Mesendoderm (in vitro differentiated cells): ENCODE data around the gene FUT1.

Experiments
- DNase-seq: peaks from one replicate; pipeline ENCODE4 v3.0.0; 2013
- H2AK5ac ChIP-seq: 2 replicates; pipeline ENCODE4 v1.6.1; 2013; ENCODE audit warnings: low read length, inconsistent platforms
- H2BK120ac ChIP-seq: 2 replicates; pipeline ENCODE4 v1.6.1; 2013; ENCODE audit warnings: low read depth, mild to moderate bottlenecking, low read length, moderate library complexity, mixed read lengths
- H2BK15ac ChIP-seq: replicated peaks from 2 replicates; pipeline ENCODE4 v1.6.1; 2013; ENCODE audit warnings: low read depth, mild to moderate bottlenecking, moderate library complexity
- H2BK5ac ChIP-seq: 2 replicates; pipeline ENCODE4 v1.6.1; 2013; ENCODE audit warnings: low read length, inconsistent platforms
- H3K18ac ChIP-seq: 2 replicates; pipeline ENCODE4 v1.6.1; 2013; ENCODE audit warnings: mild to moderate bottlenecking, low read length, mixed read lengths
- H3K23ac ChIP-seq: one replicate; pipeline ENCODE4 v1.6.1; 2013; ENCODE audit warnings: low read length
- H3K27ac ChIP-seq: 2 replicates; pipeline ENCODE4 v1.5.1; 2013; ENCODE audit warnings: low read depth, mild to moderate bottlenecking, inconsistent platforms, low read length, moderate library complexity
- H3K27me3 ChIP-seq: 2 replicates; pipeline ENCODE4 v1.6.1; 2013; ENCODE audit warnings: low read length, control low read depth, mild to moderate bottlenecking, inconsistent platforms; ENCODE audit not compliant: insufficient read depth, poor library complexity
- H3K36me3 ChIP-seq: 2 replicates; pipeline ENCODE4 v1.6.1; 2013; ENCODE audit warnings: low read length, inconsistent platforms; ENCODE audit not compliant: control insufficient read depth, insufficient read depth
- H3K4ac ChIP-seq: one replicate; pipeline ENCODE4 v1.6.1; 2013; ENCODE audit warnings: low read depth, mild to moderate bottlenecking, low read length, moderate library complexity
- H3K4me1 ChIP-seq: 2 replicates; pipeline ENCODE4 v1.6.1; 2013; ENCODE audit warnings: low read depth, low read length, inconsistent platforms; ENCODE audit not compliant: control insufficient read depth
- H3K4me2 ChIP-seq: 2 replicates; pipeline ENCODE4 v1.6.1; 2013; ENCODE audit warnings: low read length
- H3K4me3 ChIP-seq: 2 replicates; pipeline ENCODE4 v1.5.1; 2013; ENCODE audit warnings: mild to moderate bottlenecking, low read length
- H3K56ac ChIP-seq: one replicate; pipeline ENCODE4 v1.6.1; 2013; ENCODE audit warnings: low read length
- H3K79me1 ChIP-seq: 2 replicates; pipeline ENCODE4 v1.6.1; 2013; ENCODE audit warnings: low read length, inconsistent platforms
- H3K79me2 ChIP-seq: 2 replicates; pipeline ENCODE4 v1.6.1; 2013; ENCODE audit warnings: mild to moderate bottlenecking, low read length; ENCODE audit not compliant: control insufficient read depth, insufficient read depth
- H3K9ac ChIP-seq: 2 replicates; pipeline ENCODE4 v1.6.1; 2013; ENCODE audit warnings: low read length, inconsistent platforms
- H4K5ac ChIP-seq: one replicate; pipeline ENCODE4 v1.6.1; 2013; ENCODE audit warnings: low read length
- H4K8ac ChIP-seq: one replicate; pipeline ENCODE4 v1.6.1; 2013; ENCODE audit warnings: low read depth, mild to moderate bottlenecking, control low read depth, low read length, moderate library complexity
- WGBS: extraction: QIAGEN DNeasy Blood & Tissue Kit; methylation state at CpG from one replicate; pipeline ENCODE4 v1.1.7; 2013; ENCODE audit warnings: low lambda C conversion rate, missing lambda C conversion rate; ENCODE audit not compliant: insufficient coverage; ENCODE audit errors: extremely low coverage; 5-methylcytosine and 5-hydroxymethylcytosine counted together

The FUT1 gene

GRCh38 chr19:48784527-48784926 lies 32.1 kb upstream of the FUT1 start:
- Histone ChIP-seq H3K4me1 (no peaks in the 10 kb centered on the region), H3K27me3 (no peaks in the 10 kb centered on the region), H3K27ac (no peak overlapping the region), H3K56ac (no peak overlapping the region), H3K36me3 (no peaks in the 10 kb centered on the region), H3K9ac (no peak overlapping the region), H3K79me2 (no peaks in the 10 kb centered on the region), H4K5ac (no peak overlapping the region), H3K18ac (no peak overlapping the region), H2BK120ac (no peak overlapping the region), H3K79me1 (no peaks in the 10 kb centered on the region), H3K4me2 (no peak overlapping the region), H2AK5ac (no peak overlapping the region), H3K4me3 (no peak overlapping the region), H3K4ac (no peak overlapping the region), H4K8ac (no peak overlapping the region), H3K23ac (no peak overlapping the region), H2BK5ac (no peak overlapping the region), H2BK15ac (no peak overlapping the region)
- DNase-seq, result no peak
- no CpG with 5 or more reads among the region's 5 CpGs for WGBS

DNA sequence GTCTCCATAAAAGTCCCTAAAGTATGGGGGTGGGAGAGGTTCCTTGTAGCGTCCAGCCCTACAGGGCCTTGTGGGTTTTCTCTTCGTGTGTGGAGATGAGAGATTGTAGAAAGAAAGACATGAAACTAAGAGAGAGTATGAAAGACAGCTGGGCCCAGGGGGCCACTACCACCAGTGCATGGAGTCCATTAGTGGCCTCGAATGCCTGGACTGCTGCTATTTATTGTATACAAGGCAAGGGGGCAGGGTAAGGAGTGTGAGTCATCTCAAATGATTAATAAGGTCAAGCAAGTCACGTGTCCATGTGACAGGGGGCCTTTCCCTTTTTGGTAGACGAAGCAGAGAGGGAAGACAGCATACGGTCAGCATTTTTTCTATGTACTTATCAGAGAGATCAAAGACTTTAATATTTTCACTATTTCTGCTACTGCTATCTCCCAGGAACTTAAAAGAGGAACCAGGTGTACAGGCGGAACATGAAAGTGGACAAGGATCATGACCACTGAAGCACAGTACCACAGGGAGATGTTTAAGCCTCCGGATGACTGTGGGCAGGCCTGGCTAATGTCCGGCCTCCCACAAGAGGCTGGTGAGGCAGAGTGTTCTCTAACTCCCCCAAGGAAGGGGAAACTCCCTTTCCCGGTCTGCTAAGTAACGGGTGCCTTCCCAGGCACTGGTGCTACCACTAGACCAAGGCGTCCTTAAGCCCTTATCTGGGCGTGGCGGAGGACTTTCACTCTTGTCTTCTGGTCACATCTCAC lies 28.4 kb upstream of the FUT1 start:
- no peak overlapping the region for H4K5ac ChIP-seq
- H3K79me1 ChIP-seq, result no peaks in the 10 kb centered on the region
- no CpG with 5 or more reads among the region's 14 CpGs for WGBS
- no peak overlapping the region for H3K9ac ChIP-seq
- H3K27ac ChIP-seq, result no peak overlapping the region
- H3K27me3 ChIP-seq, result no peaks in the 10 kb centered on the region
- H2BK15ac ChIP-seq, result no peak overlapping the region
- no peaks in the 10 kb centered on the region for H3K4me1 ChIP-seq
- H3K23ac ChIP-seq, result no peak overlapping the region
- H2BK120ac ChIP-seq, result no peak overlapping the region
- H2AK5ac ChIP-seq, result no peak overlapping the region
- no peak overlapping the region for H3K4me3 ChIP-seq
- H3K36me3 ChIP-seq, result no peaks in the 10 kb centered on the region
- no peak for DNase-seq
- no peak overlapping the region for H4K8ac ChIP-seq
- no peak overlapping the region for H2BK5ac ChIP-seq
- H3K79me2 ChIP-seq, result no peaks in the 10 kb centered on the region
- no peak overlapping the region for H3K18ac ChIP-seq
- H3K4me2 ChIP-seq, result no peak overlapping the region
- H3K56ac ChIP-seq, result no peak overlapping the region
- H3K4ac ChIP-seq, result no peak overlapping the region

DNA sequence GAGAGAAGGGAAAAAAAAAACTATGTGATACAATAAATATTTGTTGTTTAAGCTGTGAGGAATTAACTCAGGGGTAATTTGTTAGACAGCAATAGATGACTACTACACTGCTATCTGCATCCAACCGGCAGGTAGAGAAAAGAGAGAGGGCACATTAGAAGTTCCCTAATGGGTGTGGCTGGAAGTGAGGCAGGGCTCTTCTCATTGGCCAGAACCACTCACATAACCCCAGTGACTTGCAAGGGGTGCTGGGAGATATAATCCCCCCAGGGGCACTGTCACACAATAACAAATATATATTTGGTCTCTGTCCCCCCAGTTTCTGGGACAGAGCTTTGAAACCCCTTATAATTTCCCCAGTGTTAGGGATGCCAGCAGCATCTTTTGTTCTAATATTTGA lies 27.2 kb upstream of the FUT1 start:
- Histone ChIP-seq H3K9ac (no peak overlapping the region), H3K4ac (no peak overlapping the region), H3K23ac (no peak overlapping the region), H2BK120ac (no peak overlapping the region), H3K18ac (no peak overlapping the region), H2AK5ac (no peak overlapping the region), H3K56ac (no peak overlapping the region), H3K27ac (no peak overlapping the region), H3K4me1 (no peaks in the 10 kb centered on the region), H3K79me2 (no peaks in the 10 kb centered on the region), H2BK15ac (no peak overlapping the region), H3K4me2 (no peak overlapping the region), H4K5ac (no peak overlapping the region), H3K27me3 (no peaks in the 10 kb centered on the region), H3K79me1 (no peaks in the 10 kb centered on the region), H3K36me3 (no peaks in the 10 kb centered on the region), H2BK5ac (no peak overlapping the region), H3K4me3 (no peak overlapping the region), H4K8ac (no peak overlapping the region)
- no peak for DNase-seq
- no CpG with 5 or more reads among the region's 1 CpG for WGBS

DNA sequence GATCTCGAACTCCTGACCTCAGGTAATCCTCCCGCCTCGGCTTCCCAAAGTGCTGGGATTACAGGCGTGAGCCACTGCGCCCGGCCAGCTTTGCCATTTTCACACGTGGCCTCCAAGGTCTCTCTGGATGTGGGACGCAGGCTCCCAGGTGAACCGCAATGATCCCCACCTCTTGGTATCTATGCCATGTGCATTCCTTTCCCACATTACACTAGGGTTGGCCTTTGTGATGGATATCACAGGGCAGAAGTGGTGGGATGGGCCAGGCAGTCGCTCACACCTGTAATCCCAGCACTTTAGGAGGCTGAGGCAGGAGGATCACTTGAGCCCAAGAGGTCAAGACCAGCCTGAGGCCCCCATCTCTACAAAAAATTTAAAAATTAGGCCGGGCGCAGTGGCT lies 25.3 kb upstream of the FUT1 start:
- Histone ChIP-seq H2BK5ac (no peak overlapping the region), H3K27me3 (no peaks in the 10 kb centered on the region), H4K8ac (no peak overlapping the region), H3K18ac (no peak overlapping the region), H3K4me3 (no peak overlapping the region), H2BK15ac (no peak overlapping the region), H3K23ac (no peak overlapping the region), H3K4me2 (no peak overlapping the region), H3K4me1 (no peaks in the 10 kb centered on the region), H3K27ac (no peak overlapping the region), H3K56ac (no peak overlapping the region), H3K4ac (no peak overlapping the region), H3K9ac (no peak overlapping the region), H2BK120ac (no peak overlapping the region), H4K5ac (no peak overlapping the region), H3K36me3 (no peaks in the 10 kb centered on the region), H3K79me1 (no peaks in the 10 kb centered on the region), H2AK5ac (no peak overlapping the region), H3K79me2 (no peaks in the 10 kb centered on the region)
- WGBS, result no CpG with 5 or more reads among the region's 12 CpGs
- peak; percentile 29 for DNase-seq

GRCh38 chr19:48777139-48777538 lies 24.7 kb upstream of the FUT1 start:
- no CpG with 5 or more reads among the region's 5 CpGs for WGBS
- Histone ChIP-seq H2BK5ac (no peak overlapping the region), H3K9ac (no peak overlapping the region), H3K27ac (no peak overlapping the region), H3K27me3 (no peaks in the 10 kb centered on the region), H3K56ac (no peak overlapping the region), H3K4ac (no peak overlapping the region), H3K36me3 (no peaks in the 10 kb centered on the region), H3K4me1 (no peaks in the 10 kb centered on the region), H4K5ac (no peak overlapping the region), H4K8ac (no peak overlapping the region), H3K79me2 (no peaks in the 10 kb centered on the region), H3K18ac (no peak overlapping the region), H2BK15ac (no peak overlapping the region), H3K4me3 (no peak overlapping the region), H3K4me2 (no peak overlapping the region), H2BK120ac (no peak overlapping the region), H3K79me1 (no peaks in the 10 kb centered on the region), H2AK5ac (no peak overlapping the region), H3K23ac (no peak overlapping the region)
- no peak for DNase-seq

- H2AK5ac ChIP-seq, result no peak overlapping the region
These were observed 20.1 kb upstream of the FUT1 start for GRCh38 chr19:48772503-48772953.

More at GRCh38 chr19:48772503-48772953, 20.1 kb upstream of the FUT1 start:
- WGBS, result no CpG with 5 or more reads among the region's 13 CpGs
- no peak overlapping the region for H3K18ac ChIP-seq
- H3K27me3 ChIP-seq, result no peaks in the 10 kb centered on the region
- no peak overlapping the region for H3K56ac ChIP-seq
- no peak overlapping the region for H2BK5ac ChIP-seq
- no peak for DNase-seq
- H4K5ac ChIP-seq, result no peak overlapping the region
- H4K8ac ChIP-seq, result no peak overlapping the region
- no peaks in the 10 kb centered on the region for H3K36me3 ChIP-seq
- H3K9ac ChIP-seq, result no peak overlapping the region
- no peak overlapping the region for H3K4me2 ChIP-seq
- H3K4me3 ChIP-seq, result no peak overlapping the region
- H3K79me2 ChIP-seq, result no peaks in the 10 kb centered on the region
- no peak overlapping the region for H3K27ac ChIP-seq
- H2BK120ac ChIP-seq, result no peak overlapping the region
- no peak overlapping the region for H3K23ac ChIP-seq
- H2BK15ac ChIP-seq, result no peak overlapping the region
- H3K79me1 ChIP-seq, result no peaks in the 10 kb centered on the region
- H3K4ac ChIP-seq, result no peak overlapping the region
- H3K4me1 ChIP-seq, result no peaks in the 10 kb centered on the region
